Trophoblast cell (in vitro differentiated cells and primary cell): ENCODE results near the gene HTRA2.
A peak's percentile ranks its signal among the peaks of the same experiment; 100 is the strongest.

Experiments used
- DNase-seq, 2 donors: peaks; one replicate each; pipeline ENCODE4 v3.0.0-alpha.2; 2016
- H2AFZ ChIP-seq: 2 replicates; pipeline ENCODE4 v1.6.1; 2013; ENCODE audit warnings: low read length, moderate library complexity, mild to moderate bottlenecking; ENCODE audit not compliant: insufficient read depth, poor library complexity
- H2AK5ac ChIP-seq: 2 replicates; pipeline ENCODE4 v1.6.1; 2013; ENCODE audit warnings: mild to moderate bottlenecking, low read length
- H2BK120ac ChIP-seq: 2 replicates; pipeline ENCODE4 v1.6.1; 2013; ENCODE audit warnings: low read length, mild to moderate bottlenecking, moderate library complexity; ENCODE audit not compliant: insufficient read depth, poor library complexity
- H2BK12ac ChIP-seq: 2 replicates; pipeline ENCODE4 v1.6.1; 2013; ENCODE audit warnings: mild to moderate bottlenecking, low read length, moderate library complexity
- H2BK5ac ChIP-seq: 2 replicates; pipeline ENCODE4 v1.6.1; 2013; ENCODE audit warnings: low read length, low read depth, moderate library complexity, mild to moderate bottlenecking; ENCODE audit not compliant: poor library complexity
- H3K14ac ChIP-seq: 2 replicates; pipeline ENCODE4 v1.6.1; 2013; ENCODE audit warnings: mild to moderate bottlenecking, low read length
- H3K18ac ChIP-seq: 2 replicates; pipeline ENCODE4 v1.6.1; 2013; ENCODE audit warnings: mild to moderate bottlenecking, low read length
- H3K23ac ChIP-seq: 2 replicates; pipeline ENCODE4 v1.6.1; 2013; ENCODE audit warnings: low read length
- H3K27ac ChIP-seq: 2 replicates; pipeline ENCODE4 v1.5.1; 2013; ENCODE audit warnings: low read depth, mild to moderate bottlenecking, inconsistent platforms, low read length, moderate library complexity
- H3K27me3 ChIP-seq: 2 replicates; pipeline ENCODE4 v1.6.1; 2013; ENCODE audit warnings: inconsistent platforms, mild to moderate bottlenecking, low read length, moderate library complexity; ENCODE audit not compliant: insufficient read depth
- H3K36me3 ChIP-seq, 2 experiments: 1 replicate in 1 of 2; 2 replicates in 1 of 2; pipeline ENCODE4 v1.6.1; 2013; ENCODE audit warnings: low read length in 2 of 2, mild to moderate bottlenecking in 2 of 2, moderate library complexity in 1 of 2; ENCODE audit not compliant: insufficient read depth in 2 of 2, control insufficient read depth in 1 of 2
- H3K4ac ChIP-seq: 2 replicates; pipeline ENCODE4 v1.6.1; 2013; ENCODE audit warnings: low read depth, mild to moderate bottlenecking, low read length, moderate library complexity
- H3K4me1 ChIP-seq, 2 experiments: 1 replicate in 1 of 2; 2 replicates in 1 of 2; pipeline ENCODE4 v1.6.1; 2013; ENCODE audit warnings: low read length in 2 of 2, mild to moderate bottlenecking in 2 of 2, moderate library complexity in 1 of 2; ENCODE audit not compliant: insufficient read depth in 2 of 2, control insufficient read depth in 1 of 2
- H3K4me2 ChIP-seq: 2 replicates; pipeline ENCODE4 v1.6.1; 2013; ENCODE audit warnings: inconsistent platforms, mild to moderate bottlenecking, low read length, moderate library complexity
- H3K4me3 ChIP-seq: 2 replicates; pipeline ENCODE4 v1.5.1; 2013; ENCODE audit warnings: mild to moderate bottlenecking, low read depth, low read length, inconsistent platforms
- H3K79me1 ChIP-seq: one replicate; pipeline ENCODE4 v1.6.1; 2013; ENCODE audit warnings: low read length
- H3K79me2 ChIP-seq: 2 replicates; pipeline ENCODE4 v1.6.1; 2013; ENCODE audit warnings: low read length, mild to moderate bottlenecking; ENCODE audit not compliant: control insufficient read depth, insufficient read depth, poor library complexity
- H3K9ac ChIP-seq: 2 replicates; pipeline ENCODE4 v1.6.1; 2013; ENCODE audit warnings: mild to moderate bottlenecking, low read length
- H3K9me3 ChIP-seq: 2 replicates; pipeline ENCODE4 v1.6.1; 2013; ENCODE audit warnings: low read depth, mild to moderate bottlenecking, control low read depth, inconsistent platforms, low read length; ENCODE audit not compliant: insufficient read depth
- H4K12ac ChIP-seq: 2 replicates; pipeline ENCODE4 v1.6.1; 2013; ENCODE audit warnings: low read depth, mild to moderate bottlenecking, low read length, moderate library complexity
- H4K8ac ChIP-seq: 2 replicates; pipeline ENCODE4 v1.6.1; 2013; ENCODE audit warnings: low read depth, mild to moderate bottlenecking, low read length, moderate library complexity
- H4K91ac ChIP-seq: one replicate; pipeline ENCODE4 v1.6.1; 2013; ENCODE audit warnings: low read depth, mild to moderate bottlenecking, low read length, moderate library complexity
- WGBS: extraction: QIAGEN DNeasy Blood & Tissue Kit; methylation state at CpG from one replicate; pipeline ENCODE4 v1.1.7; 2013; ENCODE audit warnings: missing lambda C conversion rate; ENCODE audit not compliant: insufficient read length, insufficient coverage; ENCODE audit errors: extremely low coverage; 5-methylcytosine and 5-hydroxymethylcytosine counted together

Gene HTRA2

GRCh38 chr2:74548285-74548899 is 18.7 kb downstream of the HTRA2 start:
- Histone ChIP-seq H4K12ac (no peak overlapping the region), H3K4me2 (peak overlapping the region; percentile 75), H3K9ac (no peak overlapping the region), H3K9me3 (peaks cover 8% of the 10 kb centered on the region), H2BK120ac (peak overlapping the region; percentile 31), H2BK12ac (no peak overlapping the region), H3K4me1 (peaks cover 7 to 9% of the 10 kb centered on the region in 2 experiments), H2AK5ac (no peak overlapping the region), H3K14ac (no peak overlapping the region), H3K79me1 (no peaks in the 10 kb centered on the region), H3K36me3 (no peaks in the 10 kb centered on the region), H4K91ac (no peak overlapping the region), H3K18ac (no peak overlapping the region), H2AFZ (peak overlapping the region; percentile 86), H3K79me2 (no peaks in the 10 kb centered on the region), H3K23ac (no peak overlapping the region), H4K8ac (no peak overlapping the region), H3K4me3 (peak overlapping the region; percentile 8), H3K27ac (no peak overlapping the region), H3K27me3 (peaks cover 30% of the 10 kb centered on the region), H3K4ac (no peak overlapping the region), H2BK5ac (no peak overlapping the region)
- no CpG with 5 or more reads among the region's 26 CpGs for WGBS
- DNase-seq = no peak

GRCh38 chr2:74548900-74549826 is 19.4 kb downstream of the HTRA2 start:
- Histone ChIP-seq H3K9me3 (peaks cover 8% of the 10 kb centered on the region), H3K9ac (no peak overlapping the region)
- WGBS = no CpG with 5 or more reads among the region's 85 CpGs

GRCh38 chr2:74550231-74550630 is 20.5 kb downstream of the HTRA2 start:
- Histone ChIP-seq H3K9ac (no peak overlapping the region), H3K79me2 (no peaks in the 10 kb centered on the region), H3K4me3 (no peak overlapping the region), H3K36me3 (no peaks in the 10 kb centered on the region), H3K27me3 (peaks cover 37% of the 10 kb centered on the region), H4K8ac (no peak overlapping the region), H3K27ac (no peak overlapping the region), H3K79me1 (peaks cover 7% of the 10 kb centered on the region), H2AK5ac (no peak overlapping the region), H2BK12ac (no peak overlapping the region), H2BK120ac (no peak overlapping the region), H3K4me1 (peaks cover 12 to 21% of the 10 kb centered on the region in 2 experiments), H3K9me3 (peaks cover 8% of the 10 kb centered on the region), H3K23ac (no peak overlapping the region), H3K4ac (no peak overlapping the region), H2BK5ac (no peak overlapping the region), H3K14ac (no peak overlapping the region), H3K4me2 (no peak overlapping the region), H4K12ac (no peak overlapping the region), H3K18ac (no peak overlapping the region), H2AFZ (no peak overlapping the region), H4K91ac (no peak overlapping the region)
- DNase-seq = no peak
- no CpG with 5 or more reads among the region's 7 CpGs for WGBS

More at GRCh38 chr2:74548900-74549826, 19.4 kb downstream of the HTRA2 start:
- Histone ChIP-seq H2BK5ac (no peak overlapping the region), H2AFZ (peak overlapping the region; percentile 86), H3K79me2 (no peaks in the 10 kb centered on the region), H3K79me1 (peaks cover 2% of the 10 kb centered on the region), H3K4ac (no peak overlapping the region), H3K4me3 (peak overlapping the region; percentile 8), H3K4me2 (peak overlapping the region; percentile 75), H3K23ac (no peak overlapping the region), H2BK120ac (peak overlapping the region; percentile 31), H4K12ac (no peak overlapping the region), H3K27me3 (peaks cover 33% of the 10 kb centered on the region), H4K8ac (peak overlapping the region; percentile 59), H3K27ac (no peak overlapping the region), H3K14ac (no peak overlapping the region), H3K36me3 (no peaks in the 10 kb centered on the region), H3K4me1 (peaks cover 9 to 13% of the 10 kb centered on the region in 2 experiments), H2BK12ac (no peak overlapping the region), H2AK5ac (no peak overlapping the region), H3K18ac (no peak overlapping the region), H4K91ac (peak overlapping the region; percentile 8)
- DNase-seq = peak in 1 of 2 donors; percentile 70

- no peak overlapping the region for H4K91ac ChIP-seq
- peaks cover 13 to 24% of the 10 kb centered on the region in 2 experiments for H3K4me1 ChIP-seq
- H3K4me3 ChIP-seq = no peak overlapping the region
- no peak overlapping the region for H3K23ac ChIP-seq
- no peak overlapping the region for H4K8ac ChIP-seq
- no peak overlapping the region for H3K9ac ChIP-seq
- no peak overlapping the region for H2BK5ac ChIP-seq
- H3K18ac ChIP-seq = no peak overlapping the region
- H2AK5ac ChIP-seq = no peak overlapping the region
- H2BK120ac ChIP-seq = no peak overlapping the region
- no peak overlapping the region for H2BK12ac ChIP-seq
- H4K12ac ChIP-seq = no peak overlapping the region
- H3K9me3 ChIP-seq = peaks cover 9% of the 10 kb centered on the region
- H3K79me1 ChIP-seq = peaks cover 7% of the 10 kb centered on the region
- no peak overlapping the region for H3K4ac ChIP-seq
- no peak overlapping the region for H3K14ac ChIP-seq
- no peak overlapping the region for H3K4me2 ChIP-seq
- no peak overlapping the region for H2AFZ ChIP-seq
- peaks cover 43% of the 10 kb centered on the region for H3K27me3 ChIP-seq
- H3K36me3 ChIP-seq = no peaks in the 10 kb centered on the region
- no peaks in the 10 kb centered on the region for H3K79me2 ChIP-seq
- H3K27ac ChIP-seq = no peak overlapping the region
- DNase-seq = no peak
Observed at GRCh38 chr2:74551530-74551929, 21.8 kb downstream of the HTRA2 start.
